ENCODE data around the gene FAM229B. TPM values are rescaled to one million over a fixed set of nuclear protein-coding genes. Genes with fewer than 3 reads are reported as not detected.
A peak's percentile ranks its signal among the peaks of the same experiment; 100 is the strongest.

Gene FAM229B
- total and polyA plus RNA-seq, 2 donors (not counting 1 experiment from before 2014, with no cell fraction given), result 20.3 to 23.8 TPM

GRCh38 chr6:112150363-112150762 lies 63.0 kb downstream of the FAM229B start:
- Histone ChIP-seq H3K27me3 (ENCODE audit: control insufficient read depth, insufficient read depth, low read length) (no peaks in the 10 kb centered on the region), H3K27ac (ENCODE audit: insufficient read depth, low read length) (peak overlapping the region; percentile 55), H3K4me2 (ENCODE audit: extremely low read depth, insufficient read depth, low read length) (peak overlapping the region; percentile 44), H3K9me3 (ENCODE audit: control insufficient read depth, insufficient read depth, low read depth, low read length) (no peaks in the 10 kb centered on the region), H3K4me1 (ENCODE audit: control insufficient read depth, extremely low read depth, insufficient read depth, low read length) (peaks cover 11% of the 10 kb centered on the region), H2AFZ (ENCODE audit: low read length) (no peak overlapping the region), H4K20me1 (ENCODE audit: control insufficient read depth, extremely low read depth, insufficient read depth, low read length) (no peaks in the 10 kb centered on the region), H3K4me3 (replicated peaks in 1 of 4; ENCODE audit: control extremely low read depth in 1 of 4, insufficient read depth in 1 of 4, low read depth in 3 of 4, low read length in 4 of 4) (no peak overlapping the region), H3K36me3 (ENCODE audit: control insufficient read depth, insufficient read depth, low read length) (peaks cover 6% of the 10 kb centered on the region), H3K79me2 (ENCODE audit: control insufficient read depth, insufficient read depth, low read length) (no peaks in the 10 kb centered on the region), H3K9ac (ENCODE audit: insufficient read depth, low read length) (no peak overlapping the region)
- no peak for TF ChIP-seq EZH2 (IDR thresholded peaks at IDR 0.05; ENCODE audit: low read length, missing control alignments)
- TF ChIP-seq, protein P1, sequence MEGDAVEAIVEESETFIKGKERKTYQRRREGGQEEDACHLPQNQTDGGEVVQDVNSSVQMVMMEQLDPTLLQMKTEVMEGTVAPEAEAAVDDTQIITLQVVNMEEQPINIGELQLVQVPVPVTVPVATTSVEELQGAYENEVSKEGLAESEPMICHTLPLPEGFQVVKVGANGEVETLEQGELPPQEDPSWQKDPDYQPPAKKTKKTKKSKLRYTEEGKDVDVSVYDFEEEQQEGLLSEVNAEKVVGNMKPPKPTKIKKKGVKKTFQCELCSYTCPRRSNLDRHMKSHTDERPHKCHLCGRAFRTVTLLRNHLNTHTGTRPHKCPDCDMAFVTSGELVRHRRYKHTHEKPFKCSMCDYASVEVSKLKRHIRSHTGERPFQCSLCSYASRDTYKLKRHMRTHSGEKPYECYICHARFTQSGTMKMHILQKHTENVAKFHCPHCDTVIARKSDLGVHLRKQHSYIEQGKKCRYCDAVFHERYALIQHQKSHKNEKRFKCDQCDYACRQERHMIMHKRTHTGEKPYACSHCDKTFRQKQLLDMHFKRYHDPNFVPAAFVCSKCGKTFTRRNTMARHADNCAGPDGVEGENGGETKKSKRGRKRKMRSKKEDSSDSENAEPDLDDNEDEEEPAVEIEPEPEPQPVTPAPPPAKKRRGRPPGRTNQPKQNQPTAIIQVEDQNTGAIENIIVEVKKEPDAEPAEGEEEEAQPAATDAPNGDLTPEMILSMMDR (conservative IDR thresholded peaks at IDR 0.05 in 1 of 2, IDR thresholded peaks at IDR 0.05 in 1 of 2; ENCODE audit: low read depth in 1 of 2, low read length in 2 of 2), result peak in 1 of 2 donors; percentile 30
- DNase-seq (ENCODE audit: low read depth in 2 of 2), result peak; percentile 42 to 43

Other genes starting within 250 kb of the FAM229B start
- gene FYN, start 214.1 kb upstream of the FAM229B start, total RNA-seq, result 59.3 and 64.7 TPM in 2 replicates
- gene FYN, start 214.1 kb upstream of the FAM229B start, polyA plus RNA-seq, result 40.4 and 64.7 TPM in 2 replicates
- gene CCN6, start 33.5 kb upstream of the FAM229B start, total RNA-seq, result not detected in 2 replicates
- gene CCN6, start 33.5 kb upstream of the FAM229B start, polyA plus RNA-seq, result 0.08 and 0.49 TPM in 2 replicates
- gene TUBE1, start 109 bp upstream of the FAM229B start, total RNA-seq, result 37.5 and 48.6 TPM in 2 replicates
- gene TUBE1, start 109 bp upstream of the FAM229B start, polyA plus RNA-seq, result 9.1 and 10.8 TPM in 2 replicates
- gene LAMA4, start 167.0 kb downstream of the FAM229B start, total RNA-seq, result 494 and 636 TPM in 2 replicates
- gene LAMA4, start 167.0 kb downstream of the FAM229B start, polyA plus RNA-seq, result 183 and 662 TPM in 2 replicates